Stimulated activated memory B cell treated with anti-CD40 and anti-IgM and Interleukin-4, amounts not matched to agents 10 μg/mL and 1 μg/mL and 100 μg/mL, for 72 hours (primary cell): ENCODE data around the gene PTPN7.

Experiments used
- ATAC-seq: fragments of 150-1000 bp; cut with Tn5 transposase; 2 replicates; pipeline ENCODE4 v1.10.0; 2021
- H3K27ac Mint-ChIP-seq: one replicate; pipeline ENCODE4 v1.8.0; 2022; ENCODE audit warnings: mild to moderate bottlenecking, mixed read lengths
- H3K27me3 Mint-ChIP-seq: one replicate; pipeline ENCODE4 v1.8.0; 2022; ENCODE audit warnings: mixed read lengths
- H3K36me3 Mint-ChIP-seq: one replicate; pipeline ENCODE4 v1.8.0; 2022; ENCODE audit warnings: mixed read lengths
- H3K4me1 Mint-ChIP-seq: one replicate; pipeline ENCODE4 v1.8.0; 2022; ENCODE audit warnings: mixed read lengths
- H3K4me3 Mint-ChIP-seq: one replicate; pipeline ENCODE4 v1.8.0; 2022; ENCODE audit warnings: mild to moderate bottlenecking, moderate library complexity, mixed read lengths
- H3K9me3 Mint-ChIP-seq: one replicate; pipeline ENCODE4 v1.8.0; 2022; ENCODE audit warnings: mixed read lengths

The PTPN7 gene

GRCh38 chr1:202163281-202164270, 3.2 kb upstream of the PTPN7 start:
- Mint-ChIP-seq H3K27ac (no peak overlapping the region), H3K4me3 (no peak overlapping the region), H3K36me3 (peaks cover 7% of the 10 kb centered on the region), H3K9me3 (no peaks in the 10 kb centered on the region), H3K4me1 (peaks cover 69% of the 10 kb centered on the region), H3K27me3 (peaks cover 19% of the 10 kb centered on the region)
- ATAC-seq, result no peak

- no peaks in the 10 kb centered on the region for H3K9me3 Mint-ChIP-seq
- no peak for ATAC-seq
Measured at GRCh38 chr1:202162418-202163280, 2.2 kb upstream of the PTPN7 start.

GRCh38 chr1:202162047-202162417, 1.6 kb upstream of the PTPN7 start:
- ATAC-seq, result peak; percentile 61
- Mint-ChIP-seq H3K27me3 (peaks cover 5% of the 10 kb centered on the region), H3K4me3 (peak overlapping the region; percentile 25), H3K4me1 (peaks cover 73% of the 10 kb centered on the region), H3K27ac (peak overlapping the region; percentile 91), H3K36me3 (peaks cover 12% of the 10 kb centered on the region), H3K9me3 (no peaks in the 10 kb centered on the region)

More at GRCh38 chr1:202162418-202163280, 2.2 kb upstream of the PTPN7 start:
- Mint-ChIP-seq H3K27me3 (peaks cover 11% of the 10 kb centered on the region), H3K27ac (peak overlapping the region; percentile 91), H3K4me1 (peaks cover 73% of the 10 kb centered on the region), H3K4me3 (peak overlapping the region; percentile 38), H3K36me3 (peaks cover 12% of the 10 kb centered on the region)

- Mint-ChIP-seq H3K4me1 (peaks cover 73% of the 10 kb centered on the region), H3K27me3 (no peaks in the 10 kb centered on the region), H3K4me3 (peak overlapping the region; percentile 88), H3K27ac (peak overlapping the region; percentile 91), H3K36me3 (peaks cover 12% of the 10 kb centered on the region), H3K9me3 (no peaks in the 10 kb centered on the region)
- ATAC-seq, result no peak
Measured at GRCh38 chr1:202161151-202162046, 997 bp upstream of the PTPN7 start.

GRCh38 chr1:202159534-202160371, 649 bp downstream of the PTPN7 start:
- Mint-ChIP-seq H3K4me1 (peaks cover 66% of the 10 kb centered on the region), H3K9me3 (no peaks in the 10 kb centered on the region), H3K4me3 (peak overlapping the region; percentile 88), H3K27ac (peak overlapping the region; percentile 91), H3K36me3 (peaks cover 16% of the 10 kb centered on the region), H3K27me3 (no peaks in the 10 kb centered on the region)
- ATAC-seq, result peak; percentile 29

GRCh38 chr1:202158810-202159533, 1.4 kb downstream of the PTPN7 start:
- H3K9me3 Mint-ChIP-seq, result no peaks in the 10 kb centered on the region
- H3K36me3 Mint-ChIP-seq, result peaks cover 19% of the 10 kb centered on the region
- peaks cover 58% of the 10 kb centered on the region for H3K4me1 Mint-ChIP-seq
- H3K27ac Mint-ChIP-seq, result peak overlapping the region; percentile 91
- no peak for ATAC-seq
- H3K4me3 Mint-ChIP-seq, result peak overlapping the region; percentile 88
- no peaks in the 10 kb centered on the region for H3K27me3 Mint-ChIP-seq

- peaks cover 27% of the 10 kb centered on the region for H3K36me3 Mint-ChIP-seq
- H3K4me3 Mint-ChIP-seq, result no peak overlapping the region
- no peaks in the 10 kb centered on the region for H3K27me3 Mint-ChIP-seq
Measured at GRCh38 chr1:202157945-202158344, 2.5 kb downstream of the PTPN7 start.

GRCh38 chr1:202156590-202156989, 3.8 kb downstream of the PTPN7 start:
- H3K36me3 Mint-ChIP-seq, result peaks cover 27% of the 10 kb centered on the region

More at GRCh38 chr1:202157945-202158344, 2.5 kb downstream of the PTPN7 start:
- H3K27ac Mint-ChIP-seq, result no peak overlapping the region
- no peaks in the 10 kb centered on the region for H3K9me3 Mint-ChIP-seq
- ATAC-seq, result no peak
- H3K4me1 Mint-ChIP-seq, result peaks cover 48% of the 10 kb centered on the region

GRCh38 chr1:202155478-202156021, 4.9 kb downstream of the PTPN7 start:
- no peaks in the 10 kb centered on the region for H3K9me3 Mint-ChIP-seq
- peaks cover 24% of the 10 kb centered on the region for H3K4me1 Mint-ChIP-seq
- ATAC-seq, result no peak
- no peaks in the 10 kb centered on the region for H3K27me3 Mint-ChIP-seq
- peak overlapping the region; percentile 6 for H3K27ac Mint-ChIP-seq
- peaks cover 35% of the 10 kb centered on the region for H3K36me3 Mint-ChIP-seq
- H3K4me3 Mint-ChIP-seq, result no peak overlapping the region

More at GRCh38 chr1:202156590-202156989, 3.8 kb downstream of the PTPN7 start:
- H3K4me3 Mint-ChIP-seq, result no peak overlapping the region
- H3K9me3 Mint-ChIP-seq, result no peaks in the 10 kb centered on the region
- no peak overlapping the region for H3K27ac Mint-ChIP-seq
- ATAC-seq, result no peak
- H3K27me3 Mint-ChIP-seq, result no peaks in the 10 kb centered on the region
- peaks cover 34% of the 10 kb centered on the region for H3K4me1 Mint-ChIP-seq

GRCh38 chr1:202154766-202155477, 5.5 kb downstream of the PTPN7 start:
- ATAC-seq, result no peak
- Mint-ChIP-seq H3K27me3 (no peaks in the 10 kb centered on the region), H3K4me1 (peaks cover 18% of the 10 kb centered on the region), H3K9me3 (no peaks in the 10 kb centered on the region), H3K36me3 (peaks cover 37% of the 10 kb centered on the region), H3K4me3 (no peak overlapping the region), H3K27ac (peak overlapping the region; percentile 6)

- Mint-ChIP-seq H3K4me3 (no peak overlapping the region), H3K4me1 (peaks cover 11% of the 10 kb centered on the region), H3K27ac (peak overlapping the region; percentile 6), H3K9me3 (no peaks in the 10 kb centered on the region), H3K27me3 (no peaks in the 10 kb centered on the region), H3K36me3 (peaks cover 34% of the 10 kb centered on the region)
- no peak for ATAC-seq
Measured at GRCh38 chr1:202154148-202154765, 6.1 kb downstream of the PTPN7 start.

- H3K27ac Mint-ChIP-seq, result peak overlapping the region; percentile 9
- H3K36me3 Mint-ChIP-seq, result peaks cover 28% of the 10 kb centered on the region
- H3K4me3 Mint-ChIP-seq, result no peak overlapping the region
- H3K9me3 Mint-ChIP-seq, result no peaks in the 10 kb centered on the region
- H3K4me1 Mint-ChIP-seq, result peaks cover 1% of the 10 kb centered on the region
- no peaks in the 10 kb centered on the region for H3K27me3 Mint-ChIP-seq
- no peak for ATAC-seq
Measured at GRCh38 chr1:202153284-202153683, 7.1 kb downstream of the PTPN7 start.
